ENCODE data around the gene PLEKHH2.

Gene PLEKHH2

GRCh38 chr2:43792653-43793052 lies 155.6 kb downstream of the PLEKHH2 start:
- no peak for ATAC-seq
- no peak for TF ChIP-seq RARB (CRISPR knock-in tag; IDR thresholded peaks at IDR 0.05)
- no peak for TF ChIP-seq GLIS3 (CRISPR knock-in tag; IDR thresholded peaks at IDR 0.05)
- no peak for TF ChIP-seq TCF4 (CRISPR knock-in tag; IDR thresholded peaks at IDR 0.05; ENCODE audit: borderline replicate concordance)
- no peak for TF ChIP-seq CSRNP3 (CRISPR knock-in tag; IDR thresholded peaks at IDR 0.05)
- TF ChIP-seq CREB5 (CRISPR knock-in tag; IDR thresholded peaks at IDR 0.05; ENCODE audit: low read depth), result no peak
- no peak for TF ChIP-seq ISL1 (CRISPR knock-in tag; IDR thresholded peaks at IDR 0.05)
- TF ChIP-seq TOX (CRISPR knock-in tag; IDR thresholded peaks at IDR 0.05; ENCODE audit: borderline replicate concordance), result no peak
- no peak for TF ChIP-seq TSHZ2 (CRISPR knock-in tag; IDR thresholded peaks at IDR 0.05)
- TF ChIP-seq ZNF8 (CRISPR knock-in tag; IDR thresholded peaks at IDR 0.05), result no peak

- TF ChIP-seq ZFP30 (CRISPR knock-in tag; IDR thresholded peaks at IDR 0.05) (no peak), PATZ1 (CRISPR knock-in tag; IDR thresholded peaks at IDR 0.05; ENCODE audit: borderline replicate concordance) (no peak), RARB (CRISPR knock-in tag; IDR thresholded peaks at IDR 0.05) (no peak), POU6F1 (CRISPR knock-in tag; IDR thresholded peaks at IDR 0.05; ENCODE audit: borderline replicate concordance, low read depth) (no peak), BACH2 (CRISPR knock-in tag; IDR thresholded peaks at IDR 0.05; ENCODE audit: borderline replicate concordance) (no peak), TSHZ2 (CRISPR knock-in tag; IDR thresholded peaks at IDR 0.05) (no peak), ISL1 (CRISPR knock-in tag; IDR thresholded peaks at IDR 0.05) (no peak), CSDC2 (CRISPR knock-in tag; IDR thresholded peaks at IDR 0.05) (no peak), CREB5 (CRISPR knock-in tag; IDR thresholded peaks at IDR 0.05; ENCODE audit: low read depth) (no peak), ZNF70 (CRISPR knock-in tag; IDR thresholded peaks at IDR 0.05) (no peak), ZFP3 (CRISPR knock-in tag; IDR thresholded peaks at IDR 0.05) (no peak)
- no peak for ATAC-seq
Measured at GRCh38 chr2:43794956-43795355, 157.9 kb downstream of the PLEKHH2 start.

All from SK-N-SH treated with all-trans-retinoic acid at 6 μM for 48 hours (cell line).